Activated T-cell treated with anti-CD3 and anti-CD28 coated beads for 48 hours (primary cell): ENCODE results near the gene CENPF.
"Not testable (repeated sequence)": the region's sequence is repeated elsewhere in the genome, so short reads cannot be mapped to it uniquely, and the experiment has no call there.

ENCODE experiments used
- DNase-seq: peaks from one replicate; pipeline ENCODE4 v3.0.0-alpha.2; 2020; ENCODE audit warnings: low read depth

The CENPF gene

DNA sequence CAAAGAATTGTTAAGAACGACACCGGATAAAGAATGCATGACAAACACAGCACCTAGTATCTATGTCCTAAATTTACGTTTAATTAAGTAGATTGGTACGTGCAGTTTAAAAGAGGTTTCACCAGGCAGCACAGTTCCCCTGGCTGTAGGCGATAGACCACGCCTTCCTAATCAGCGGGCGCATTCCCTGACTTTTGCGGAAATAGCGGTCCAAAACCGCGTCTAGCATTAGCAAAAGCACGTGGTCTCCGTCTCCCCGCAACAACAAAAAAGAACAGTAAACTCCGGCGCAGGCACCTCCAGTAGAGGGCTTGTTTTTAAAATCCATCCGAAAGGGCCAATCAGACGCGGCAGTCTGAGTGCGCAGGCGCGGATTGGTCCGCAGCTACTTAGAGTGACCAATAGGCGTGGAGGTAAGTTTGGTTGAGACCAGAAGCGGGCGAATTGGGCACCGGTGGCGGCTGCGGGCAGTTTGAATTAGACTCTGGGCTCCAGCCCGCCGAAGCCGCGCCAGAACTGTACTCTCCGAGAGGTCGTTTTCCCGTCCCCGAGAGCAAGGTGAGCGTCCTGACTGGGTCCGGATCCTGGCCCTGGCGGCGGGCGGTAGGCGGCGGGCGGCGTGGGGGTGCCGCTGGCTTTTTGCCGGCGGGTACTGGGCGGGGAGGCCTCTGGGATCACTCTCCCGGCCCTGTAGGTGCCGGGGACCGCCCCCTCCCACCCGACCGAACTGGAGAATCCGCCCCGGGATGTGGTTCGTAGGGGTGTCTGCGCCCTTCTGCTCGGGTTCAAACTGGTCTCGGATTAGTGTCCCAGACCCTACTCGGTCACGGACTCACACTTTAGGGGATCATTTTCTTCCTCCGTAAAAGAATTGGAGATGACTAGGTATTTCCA is at the start of gene CENPF:
TSS of gene CENPF (plus strand) at position 432 of the 894 bp plus-strand sequence. CDS start 10,560 bp downstream, outside the sequence.
- DNase-seq = peak; percentile 84

DNA sequence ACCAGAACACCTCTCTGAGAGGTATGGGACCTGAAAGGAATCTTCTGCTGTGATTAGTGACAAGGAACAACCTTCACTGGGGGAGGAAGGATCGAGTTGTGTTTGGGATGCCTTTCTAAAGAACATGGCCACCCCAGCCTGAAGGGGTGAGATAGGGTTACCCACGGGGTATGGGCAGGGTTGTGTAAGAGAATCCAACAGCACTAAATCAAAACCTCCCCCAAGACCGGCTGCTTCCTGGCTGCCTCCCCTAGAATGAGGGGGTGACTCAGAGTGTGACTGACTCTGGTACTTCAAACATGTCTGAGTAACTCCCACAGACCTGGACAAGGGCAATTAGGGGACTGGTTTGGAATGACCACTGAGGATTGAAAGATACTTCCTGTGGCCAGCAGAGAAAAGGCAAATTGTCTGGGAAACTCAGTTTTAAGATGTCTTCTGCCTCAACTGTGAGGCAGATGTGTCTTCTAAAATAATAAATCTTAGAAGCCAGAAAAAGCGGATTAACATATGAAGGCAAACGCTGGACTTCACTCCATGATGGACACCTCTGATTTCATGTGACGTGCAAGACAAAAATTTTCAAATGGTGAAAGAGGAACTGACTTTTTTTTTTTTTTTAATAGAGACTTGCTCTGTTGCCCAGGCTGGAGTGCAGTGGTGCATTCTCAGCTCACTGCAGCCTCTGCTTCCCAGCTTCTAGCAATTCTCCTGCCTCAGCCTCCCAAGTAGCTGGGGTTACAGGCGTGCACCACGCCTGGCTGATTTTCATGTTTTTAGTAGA is 44.9 kb upstream of the CENPF start:
- DNase-seq = no peak

GRCh38 chr1:214563881-214564280 is 39.1 kb upstream of the CENPF start:
- DNase-seq = no peak

- no peak for DNase-seq
Observed at GRCh38 chr1:214565310-214565709, 37.7 kb upstream of the CENPF start.

- DNase-seq = peak; percentile 12
Observed at GRCh38 chr1:214566158-214567104, 36.6 kb upstream of the CENPF start.

- DNase-seq = no peak
Observed at GRCh38 chr1:214567481-214567980, 35.5 kb upstream of the CENPF start.

- DNase-seq = no peak
Observed at GRCh38 chr1:214568328-214568727, 34.7 kb upstream of the CENPF start.

- no peak for DNase-seq
Observed at GRCh38 chr1:214569357-214570004, 33.5 kb upstream of the CENPF start.

DNA sequence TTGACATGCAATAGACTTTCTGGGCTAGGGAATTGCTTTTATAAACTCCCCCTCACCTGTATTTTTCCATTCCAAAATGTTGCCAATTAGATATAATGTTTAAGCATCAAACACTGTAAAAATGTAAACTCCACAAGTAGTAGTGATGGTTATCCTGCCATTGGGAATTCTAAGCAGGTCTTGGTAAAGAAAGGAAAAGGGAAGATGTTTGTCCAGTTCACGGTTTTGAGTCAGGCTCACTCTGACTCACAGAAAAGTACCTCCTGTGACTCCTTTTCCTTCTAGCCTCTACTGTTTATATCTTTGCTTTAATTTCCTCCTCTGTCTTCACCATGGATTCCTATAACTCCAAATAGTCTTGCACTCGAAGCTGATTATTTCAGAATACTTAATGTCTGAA is 32.6 kb upstream of the CENPF start:
- no peak for DNase-seq

GRCh38 chr1:214571281-214571680 is 31.7 kb upstream of the CENPF start:
- no peak for DNase-seq

DNA sequence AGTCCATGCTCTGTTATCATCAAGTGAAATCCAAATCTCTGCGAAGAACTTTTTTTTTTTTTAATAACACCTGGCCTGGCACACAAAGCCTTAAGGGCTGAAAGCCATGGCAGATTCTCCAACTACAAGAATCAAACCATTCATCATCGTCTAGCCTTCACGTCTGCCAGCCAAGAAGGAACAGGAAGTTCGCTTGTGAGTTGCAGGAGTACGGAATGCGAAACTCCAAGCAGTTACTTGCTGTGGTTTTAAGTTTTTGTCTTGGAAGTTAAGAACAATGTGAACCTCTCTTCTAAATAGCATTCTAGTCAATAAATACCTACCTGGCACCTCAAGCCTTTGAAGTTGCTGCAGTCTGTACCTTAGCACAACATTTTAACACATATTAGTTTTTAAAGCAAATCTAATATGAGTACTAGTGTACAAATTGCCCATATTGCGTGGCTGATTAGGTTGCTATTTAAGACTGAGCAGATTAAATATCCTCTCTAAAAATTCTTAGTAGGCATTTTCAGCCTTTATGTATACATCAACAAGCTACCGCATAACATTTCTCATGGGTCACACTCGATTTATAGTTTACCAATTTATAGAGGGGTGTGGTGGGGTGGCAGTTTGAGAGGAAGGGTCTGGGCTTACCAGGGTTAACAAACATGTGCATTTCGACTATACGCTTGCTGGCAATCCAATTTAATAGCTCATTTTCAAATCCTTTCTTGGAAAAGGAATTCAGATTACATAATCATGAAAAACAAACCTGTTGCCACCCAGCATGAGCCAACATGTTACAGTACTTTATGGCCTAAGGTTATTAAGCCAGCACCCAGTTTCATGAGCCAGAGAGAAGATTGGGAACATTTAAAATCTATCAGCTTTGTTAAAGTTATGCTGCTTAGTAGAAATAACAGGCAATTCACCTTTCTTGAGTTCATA is 29.3 kb upstream of the CENPF start:
- DNase-seq = no peak

DNA sequence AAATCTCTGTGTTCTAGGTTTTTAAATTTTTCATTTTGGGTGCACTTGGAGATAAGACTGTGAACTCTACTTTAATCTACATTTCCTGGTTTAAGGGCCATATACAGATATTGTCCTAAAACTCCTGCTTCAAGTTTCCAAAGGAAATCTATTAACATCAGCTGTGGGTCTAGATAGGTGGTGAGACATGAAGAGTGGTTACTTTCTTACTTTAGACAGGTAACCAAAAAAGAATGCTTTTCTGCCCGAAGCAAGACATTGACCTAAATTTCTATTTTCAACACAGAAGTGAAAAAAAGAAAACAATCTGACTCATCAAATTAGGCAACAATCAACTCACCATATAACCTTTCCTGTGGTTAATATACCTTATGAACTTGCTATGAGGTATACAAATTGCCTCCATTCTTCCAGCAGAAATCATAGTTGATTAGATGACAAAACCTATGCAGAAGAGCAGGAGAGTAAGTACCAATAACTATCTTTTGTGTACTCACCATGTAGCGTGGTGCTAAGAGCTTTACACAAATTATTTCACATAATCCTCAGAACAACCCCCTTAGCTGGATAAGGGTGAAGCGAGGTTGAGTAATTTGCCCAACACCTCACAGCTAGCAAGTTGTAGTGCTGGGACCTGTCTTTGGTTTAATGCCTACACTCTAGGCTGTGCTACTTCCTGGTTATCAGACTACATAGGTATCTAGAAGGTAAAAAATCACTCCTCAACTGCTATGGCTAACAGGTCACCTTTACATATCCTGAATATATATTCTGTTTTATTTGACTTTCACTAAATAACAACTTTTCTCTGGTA is 28.2 kb upstream of the CENPF start:
- no peak for DNase-seq

- not testable (repeated sequence) for DNase-seq
Observed at GRCh38 chr1:214576120-214576519, 26.9 kb upstream of the CENPF start.

GRCh38 chr1:214579183-214579582 is 23.8 kb upstream of the CENPF start:
- DNase-seq = no peak

DNA sequence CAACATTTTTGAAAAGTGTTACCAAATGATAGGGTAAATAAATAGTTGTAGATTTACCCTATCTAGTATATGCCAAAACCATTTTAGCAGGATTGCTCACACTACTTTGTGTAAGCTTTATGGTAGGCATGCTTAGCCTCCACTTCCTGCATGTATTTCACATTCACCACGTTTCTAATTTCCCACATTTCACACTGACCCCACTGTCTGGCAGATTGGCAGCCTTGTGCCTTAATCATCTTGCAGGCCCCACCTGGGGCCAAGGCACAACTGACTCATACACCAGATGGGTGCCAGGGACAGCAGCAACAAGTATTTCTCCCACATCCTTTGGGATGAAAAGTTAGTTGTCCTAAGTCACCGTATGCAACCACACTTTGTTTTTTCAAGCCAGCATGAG is 21.2 kb upstream of the CENPF start:
- no peak for DNase-seq

- no peak for DNase-seq
Observed at GRCh38 chr1:214582289-214582891, 20.6 kb upstream of the CENPF start.

DNA sequence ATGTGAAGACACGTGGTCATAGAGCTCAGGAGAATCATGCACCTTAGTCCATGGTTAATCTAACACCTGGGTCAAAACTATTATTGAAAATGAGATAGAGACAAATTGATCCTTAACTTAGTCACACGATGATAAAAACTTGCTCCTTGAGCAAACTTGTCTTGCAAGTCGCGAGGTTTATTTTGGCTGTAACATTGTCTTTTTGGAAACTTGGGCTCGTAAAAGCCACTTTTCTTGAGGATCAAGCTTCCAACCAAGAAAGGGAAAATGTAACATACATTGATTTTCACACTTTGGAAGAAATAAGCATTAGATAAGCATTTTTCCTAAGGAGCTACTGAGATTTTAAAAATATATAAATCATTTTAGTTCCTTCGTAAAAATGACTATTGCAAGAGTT is 19.9 kb upstream of the CENPF start:
- no peak for DNase-seq

- no peak for DNase-seq
Observed at GRCh38 chr1:214583824-214584554, 19.0 kb upstream of the CENPF start.
